ENCODE measurements around the gene FHIT. TPM values are rescaled to one million over a fixed set of nuclear protein-coding genes. Genes with fewer than 3 reads are reported as not detected.
"Not testable (repeated sequence)": the region's sequence is repeated elsewhere in the genome, so short reads cannot be mapped to it uniquely, and the experiment has no call there.

Gene FHIT
- total RNA-seq, 4 donors from 2014 or later = 5.0 to 15.3 (median 8.3) TPM

GRCh38 chr3:59808446-59808845 lies 1442.8 kb downstream of the FHIT start:
- DNase-seq (ENCODE audit: low spot score in 2 of 2) = no peak

GRCh38 chr3:59803268-59803667 lies 1448.0 kb downstream of the FHIT start:
- intact Hi-C loops (cut with DNase I; ENCODE audit: low total_unique reads) = no loop called here
- TF ChIP-seq POLR2A (IDR thresholded peaks at IDR 0.05) (no peak), CTCF (IDR thresholded peaks at IDR 0.05) (no peak)
- DNase-seq (ENCODE audit: low spot score in 2 of 2) = no peak
- no peak overlapping the region for H3K4me3 ChIP-seq (ENCODE audit: low read depth, poor library complexity, severe bottlenecking)
- WGBS, 2 donors = 84 to 92% methylated on average over 11 of the region's 11 CpGs

More at GRCh38 chr3:59808446-59808845, 1442.8 kb downstream of the FHIT start:
- WGBS, 2 donors = 88 to 90% methylated on average over 7 of the region's 7 CpGs
- intact Hi-C loops (cut with DNase I; ENCODE audit: low total_unique reads) = no loop called here
- H3K4me3 ChIP-seq (ENCODE audit: low read depth, poor library complexity, severe bottlenecking) = no peak overlapping the region
- no peak for TF ChIP-seq CTCF (IDR thresholded peaks at IDR 0.05)
- TF ChIP-seq POLR2A (IDR thresholded peaks at IDR 0.05) = no peak

- 91 to 95% methylated on average over 5 of the region's 5 CpGs for WGBS, 2 donors
- intact Hi-C loops (cut with DNase I; ENCODE audit: low total_unique reads); H3K4me3 ChIP-seq (ENCODE audit: low read depth, poor library complexity, severe bottlenecking); DNase-seq (ENCODE audit: low spot score in 2 of 2): not testable (repeated sequence)
Measured at GRCh38 chr3:59802453-59802852, 1448.8 kb downstream of the FHIT start.

- intact Hi-C loops (cut with DNase I; ENCODE audit: low total_unique reads) = no loop called here
- WGBS, 2 donors = 87 to 93% methylated on average over 2 of the region's 2 CpGs
- TF ChIP-seq CTCF (IDR thresholded peaks at IDR 0.05) (no peak), POLR2A (IDR thresholded peaks at IDR 0.05) (no peak)
- no peak for DNase-seq (ENCODE audit: low spot score in 2 of 2)
- no peak overlapping the region for H3K4me3 ChIP-seq (ENCODE audit: low read depth, poor library complexity, severe bottlenecking)
Measured at GRCh38 chr3:59802045-59802444, 1449.2 kb downstream of the FHIT start.

GRCh38 chr3:59800481-59800880 lies 1450.8 kb downstream of the FHIT start:
- TF ChIP-seq POLR2A (IDR thresholded peaks at IDR 0.05) (no peak), CTCF (IDR thresholded peaks at IDR 0.05) (no peak)
- no peak for DNase-seq (ENCODE audit: low spot score in 2 of 2)
- 35 to 37% methylated on average over 2 of the region's 2 CpGs for WGBS, 2 donors
- intact Hi-C loops (cut with DNase I; ENCODE audit: low total_unique reads) = no loop called here
- H3K4me3 ChIP-seq (ENCODE audit: low read depth, poor library complexity, severe bottlenecking) = no peak overlapping the region

- WGBS, 2 donors = 82 to 87% methylated on average over 6 of the region's 6 CpGs
- H3K4me3 ChIP-seq (ENCODE audit: low read depth, poor library complexity, severe bottlenecking) = no peak overlapping the region
- intact Hi-C loops (cut with DNase I; ENCODE audit: low total_unique reads) = no loop called here
- DNase-seq (ENCODE audit: low spot score in 2 of 2) = no peak
- TF ChIP-seq POLR2A (IDR thresholded peaks at IDR 0.05) (no peak), CTCF (IDR thresholded peaks at IDR 0.05) (no peak)
Measured at GRCh38 chr3:59798372-59799086, 1452.7 kb downstream of the FHIT start.
